LoVo (cell line): ENCODE measurements around the gene RADIL.
A peak's percentile ranks its signal among the peaks of the same experiment; 100 is the strongest.
"Not testable (repeated sequence)": the region's sequence is repeated elsewhere in the genome, so short reads cannot be mapped to it uniquely, and the experiment has no call there.

Experiments used
- DNase-seq: peaks from one replicate; pipeline ENCODE4 v3.0.0-alpha.2; 2016; ENCODE audit warnings: low spot score

The RADIL gene

DNA sequence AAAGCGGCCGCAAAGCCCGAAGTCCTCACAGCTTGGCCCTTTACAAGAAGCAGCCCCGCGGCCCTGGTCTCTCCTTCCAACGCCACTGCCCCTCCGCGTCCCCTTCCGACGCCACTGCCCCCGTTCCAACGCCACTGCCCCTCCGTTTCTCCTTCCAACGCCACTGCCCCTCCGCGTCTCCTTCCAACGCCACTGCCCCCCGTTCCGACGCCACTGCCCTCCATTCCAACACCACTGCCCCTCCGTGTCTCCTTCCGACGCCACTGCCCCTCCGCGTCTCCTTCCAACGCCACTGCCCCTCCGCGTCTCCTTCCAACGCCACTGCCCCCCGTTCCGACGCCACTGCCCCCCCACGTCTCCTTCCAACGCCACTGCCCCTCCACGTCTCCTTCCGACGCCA, 75.0 kb downstream of the RADIL start:
- no peak for DNase-seq

DNA sequence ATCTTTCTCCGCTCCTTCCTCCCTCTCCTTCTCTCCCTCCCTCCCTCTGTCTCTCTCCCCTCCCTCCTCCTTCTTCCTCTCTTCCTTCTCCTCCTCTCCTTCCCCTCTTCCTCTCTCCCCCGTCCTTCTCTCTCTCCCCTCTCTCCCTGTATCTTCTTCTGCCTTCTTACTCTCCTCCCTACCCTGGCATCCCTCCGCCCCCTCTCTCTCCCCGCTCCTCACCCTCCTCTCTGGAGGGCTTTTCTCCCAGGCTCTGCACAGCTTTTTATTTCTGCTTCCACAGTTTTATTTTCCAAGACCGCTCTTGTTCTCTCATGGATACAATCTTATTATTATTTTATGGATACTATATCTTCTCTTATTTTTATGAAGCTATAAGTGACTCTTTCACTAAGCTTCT, 75.5 kb downstream of the RADIL start:
- DNase-seq, result no peak

DNA sequence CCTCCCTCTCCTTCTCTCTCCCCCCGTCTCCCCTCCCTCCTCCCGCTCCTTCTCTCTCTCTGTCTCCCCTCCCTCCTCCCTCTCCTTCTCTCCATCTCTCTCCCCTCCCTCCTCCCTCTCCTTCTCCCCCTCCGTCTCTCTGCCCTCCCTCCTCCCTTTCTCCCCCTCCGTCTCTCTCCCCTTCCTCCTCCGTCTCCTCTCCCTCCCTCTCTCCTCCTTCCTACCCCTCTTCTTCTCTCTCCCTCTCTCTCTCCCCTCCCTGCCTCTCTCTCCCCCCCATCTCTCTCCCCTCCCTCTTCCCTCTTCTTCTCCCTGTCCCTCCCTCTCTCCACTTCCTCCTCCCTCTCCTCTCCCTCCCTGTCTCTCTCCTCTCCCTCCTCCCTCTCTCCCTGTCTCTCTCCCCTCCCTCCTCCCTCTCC, 75.9 kb downstream of the RADIL start:
- DNase-seq, result no peak

DNA sequence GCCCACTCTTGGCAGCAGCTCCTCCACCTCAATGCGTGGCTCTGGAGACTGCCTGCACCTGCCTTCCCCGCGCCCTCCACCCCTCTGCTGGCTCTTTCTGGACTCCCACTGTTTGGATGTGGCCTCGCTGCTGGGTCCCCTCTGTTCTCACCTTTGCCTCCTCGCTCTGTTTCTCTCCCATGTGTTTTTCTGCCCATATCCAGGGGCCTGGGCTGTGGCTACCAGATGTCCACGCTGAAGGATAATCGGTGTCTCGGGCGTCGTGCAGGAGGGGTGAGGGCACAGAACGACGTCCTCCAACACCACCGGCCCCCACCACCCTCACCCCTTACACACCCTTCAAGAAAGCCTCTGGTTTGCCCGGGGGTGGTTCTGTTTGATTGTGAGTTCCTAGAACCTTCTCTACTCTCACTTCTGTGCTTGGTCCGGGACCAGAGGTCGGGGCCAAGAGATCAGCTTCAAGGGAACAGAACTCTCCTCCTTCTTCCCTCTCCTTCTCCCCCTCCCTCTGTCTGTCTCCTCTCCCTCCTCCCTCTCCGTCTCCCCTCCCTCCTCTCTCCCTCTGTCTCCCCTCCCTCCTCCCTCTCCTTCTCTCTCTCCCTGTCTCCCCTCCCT, 76.4 kb downstream of the RADIL start:
- no peak for DNase-seq

DNA sequence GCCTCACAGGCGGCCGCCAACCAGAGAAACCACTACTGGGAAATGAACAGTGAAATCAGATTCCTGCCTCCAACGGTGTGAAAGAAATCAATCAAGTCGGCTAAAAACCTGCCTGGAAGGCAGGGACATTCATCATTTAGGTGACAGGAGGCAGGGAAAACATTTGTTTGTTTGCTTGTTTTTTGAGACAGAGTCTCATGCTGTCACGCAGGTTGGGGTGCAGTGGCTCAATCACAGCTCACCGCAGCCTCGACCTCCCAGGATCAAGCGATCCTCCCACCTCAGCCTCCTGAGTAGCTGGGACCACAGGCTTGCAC, 77.6 kb downstream of the RADIL start:
- DNase-seq, result no peak

DNA sequence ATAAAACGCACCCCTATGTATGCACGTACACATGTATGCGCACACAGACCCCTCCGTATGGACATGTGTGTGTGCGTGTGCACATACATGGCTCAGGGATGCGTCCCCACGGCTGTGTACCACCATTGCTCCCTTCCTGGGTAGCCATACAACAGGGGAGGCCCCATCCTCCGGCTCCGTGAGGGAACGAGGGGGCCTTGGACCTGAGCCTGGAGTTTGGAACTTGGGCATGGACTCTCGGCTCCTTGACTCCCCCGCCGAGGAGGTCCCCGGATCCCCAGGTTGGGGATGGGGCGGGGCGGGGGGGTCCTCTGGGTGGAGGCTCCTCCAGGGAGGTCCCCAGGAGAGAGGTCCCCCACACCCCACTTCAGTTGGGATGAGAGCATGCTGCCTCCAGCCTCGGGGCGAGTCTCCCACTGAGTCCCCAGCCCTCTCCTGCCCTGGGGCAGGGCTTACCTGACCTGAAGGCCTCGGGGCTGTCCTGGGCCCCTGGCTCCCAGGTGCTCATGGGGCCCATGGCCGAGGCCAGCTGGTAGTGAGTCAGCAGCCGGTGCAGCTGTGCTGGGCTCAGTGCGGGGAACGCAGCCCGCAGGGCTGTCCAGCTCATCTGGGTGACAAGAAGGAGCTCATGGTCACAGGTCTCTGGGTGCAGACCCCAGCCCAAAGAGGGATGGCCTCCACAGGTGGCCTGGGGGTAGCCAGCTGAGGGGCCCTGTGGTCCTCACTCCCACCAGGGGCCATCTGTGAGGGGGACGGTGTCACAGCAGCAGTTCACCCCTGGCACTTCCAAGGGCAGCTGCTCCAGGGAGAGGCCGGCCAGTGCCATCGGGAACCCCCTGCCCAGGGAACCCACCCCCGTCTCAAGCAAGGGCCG, 78.2 kb downstream of the RADIL start:
- DNase-seq, result no peak

DNA sequence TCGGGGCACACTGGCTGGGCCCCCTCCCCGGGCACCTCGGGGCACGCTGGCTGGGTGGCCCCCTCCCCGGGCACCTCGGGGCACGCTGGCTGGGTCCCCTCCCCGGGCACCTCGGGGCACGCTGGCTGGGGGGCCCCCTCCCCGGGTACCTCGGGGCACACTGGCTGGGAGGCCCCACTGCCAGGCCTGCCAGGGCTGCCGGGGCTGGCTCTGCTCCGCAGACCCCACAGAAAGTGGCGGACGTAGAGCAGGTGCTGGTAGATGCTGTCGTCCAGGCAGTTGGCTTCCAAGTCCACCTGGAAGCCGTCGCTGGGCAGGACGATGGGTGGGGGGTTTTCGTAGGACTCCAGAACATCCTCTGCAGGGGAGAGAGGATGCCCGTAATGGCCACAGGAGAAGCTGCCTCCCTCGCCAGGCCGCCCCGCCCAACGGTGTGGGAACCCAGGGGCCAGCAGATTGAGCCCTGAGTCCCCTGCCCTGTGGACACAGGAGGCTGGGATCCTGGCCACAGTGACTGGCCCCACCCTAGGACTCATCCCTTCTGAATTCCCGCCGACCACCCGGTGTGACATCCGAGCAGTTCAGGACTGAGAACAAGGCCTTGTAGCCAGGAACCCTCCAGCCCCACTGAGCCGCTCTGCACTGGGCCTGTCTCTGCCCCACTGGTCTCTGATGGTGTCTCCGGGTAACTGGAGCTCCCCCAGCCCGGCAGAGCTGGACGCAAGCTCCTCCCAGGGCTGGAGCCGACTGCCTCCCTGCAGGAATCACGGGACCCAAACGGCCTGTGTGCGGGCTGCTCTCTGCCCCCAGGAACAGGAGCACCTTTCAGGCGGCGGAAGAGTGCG, 79.9 kb downstream of the RADIL start:
- DNase-seq, result no peak

DNA sequence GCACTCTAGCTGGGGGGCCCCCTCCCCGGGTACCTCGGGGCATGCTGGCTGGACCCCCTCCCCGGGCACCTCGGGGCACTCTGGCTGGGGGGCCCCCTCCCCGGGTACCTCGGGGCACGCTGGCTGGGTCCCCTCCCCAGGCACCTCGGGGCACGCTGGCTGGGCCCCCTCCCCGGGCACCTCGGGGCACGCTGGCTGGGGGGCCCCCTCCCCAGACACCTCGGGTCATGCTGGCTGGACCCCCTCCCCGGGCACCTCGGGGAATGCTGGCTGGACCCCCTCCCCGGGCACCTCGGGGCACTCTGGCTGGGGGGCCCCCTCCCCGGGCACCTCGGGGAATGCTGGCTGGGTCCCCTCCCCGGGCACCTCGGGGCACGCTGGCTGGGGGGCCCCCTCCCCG, 80.9 kb downstream of the RADIL start:
- not testable (repeated sequence) for DNase-seq

DNA sequence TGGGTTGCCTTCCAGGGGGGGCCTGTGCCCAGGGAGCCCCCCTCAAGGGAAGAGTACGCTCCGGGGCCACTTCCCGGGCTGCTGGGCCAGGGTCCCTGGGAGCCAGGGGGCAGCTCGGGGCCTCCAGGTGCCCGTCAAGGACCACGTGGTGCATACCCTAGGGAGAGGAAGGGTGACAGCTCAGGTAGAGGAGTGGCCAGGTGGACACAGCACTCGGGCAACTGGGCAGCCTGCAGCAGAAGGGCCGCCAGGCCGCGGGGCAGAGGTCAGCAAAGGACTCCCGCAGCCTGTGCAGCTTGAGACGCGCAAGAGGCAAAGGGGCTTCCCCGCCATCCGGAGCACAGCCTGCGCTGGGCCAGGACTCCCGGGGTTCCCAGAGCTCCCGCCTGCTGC, 81.7 kb downstream of the RADIL start:
- DNase-seq, result no peak

DNA sequence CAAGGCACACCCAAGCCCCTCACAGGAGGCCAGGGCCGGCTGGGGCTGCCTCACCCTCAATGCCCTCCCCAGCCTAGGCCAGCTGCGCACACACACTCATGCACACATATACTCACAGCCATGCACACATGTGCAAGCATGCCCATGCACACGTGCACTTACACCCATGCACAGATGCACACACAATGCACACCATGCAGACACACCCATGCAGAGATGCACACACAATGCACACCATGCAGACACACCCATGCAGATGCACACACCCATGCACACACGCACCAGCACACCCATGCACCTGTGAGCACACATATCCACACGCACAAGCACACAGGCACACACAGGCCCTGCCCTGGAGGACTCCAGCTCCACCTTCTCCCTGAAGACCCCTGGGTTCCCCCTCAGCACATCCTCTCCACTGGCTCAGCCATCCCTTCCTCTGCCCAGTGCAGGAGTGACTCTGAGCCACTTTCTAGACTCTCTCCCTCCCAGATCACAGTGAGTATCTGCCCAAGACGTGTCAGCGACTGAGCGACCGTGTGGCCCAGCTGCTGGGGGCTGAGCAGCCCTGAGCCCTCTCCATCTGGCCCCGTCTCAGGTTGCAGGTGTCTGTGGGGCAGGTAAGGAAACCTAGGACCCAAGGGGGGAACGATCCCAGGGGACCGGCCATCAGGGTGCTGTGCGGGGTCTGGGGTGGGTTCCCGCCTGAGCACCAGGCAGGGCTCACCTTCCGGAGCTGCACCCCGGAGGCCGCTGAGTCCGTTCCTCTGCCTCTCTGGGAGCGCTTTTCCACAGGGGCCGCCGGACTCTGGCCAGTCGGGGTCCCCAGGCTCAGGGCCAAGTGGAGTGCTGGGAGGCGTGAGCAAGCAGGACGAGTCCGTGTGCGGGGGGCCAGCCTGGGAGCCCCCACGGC, 82.3 kb downstream of the RADIL start:
- no peak for DNase-seq

DNA sequence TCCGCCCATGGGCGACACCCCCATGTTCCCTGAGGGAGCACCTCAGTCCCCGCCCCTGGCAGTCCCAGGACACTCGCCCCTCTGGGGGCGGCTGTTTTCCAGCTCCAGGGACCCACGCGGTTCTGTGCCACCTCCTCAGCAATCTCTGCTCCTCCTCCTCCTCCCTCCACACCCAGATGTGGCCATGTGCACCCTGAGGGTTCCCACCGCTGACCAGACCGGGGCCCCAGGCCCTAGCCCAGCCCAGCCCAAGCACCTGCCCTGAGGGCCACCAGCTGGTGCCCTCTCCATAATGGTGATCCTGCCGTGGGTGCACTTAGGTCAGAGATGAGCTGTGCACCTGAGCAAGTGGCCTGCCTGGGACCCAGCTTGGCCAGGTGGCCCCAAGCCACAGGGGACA, 83.0 kb downstream of the RADIL start:
- no peak for DNase-seq

DNA sequence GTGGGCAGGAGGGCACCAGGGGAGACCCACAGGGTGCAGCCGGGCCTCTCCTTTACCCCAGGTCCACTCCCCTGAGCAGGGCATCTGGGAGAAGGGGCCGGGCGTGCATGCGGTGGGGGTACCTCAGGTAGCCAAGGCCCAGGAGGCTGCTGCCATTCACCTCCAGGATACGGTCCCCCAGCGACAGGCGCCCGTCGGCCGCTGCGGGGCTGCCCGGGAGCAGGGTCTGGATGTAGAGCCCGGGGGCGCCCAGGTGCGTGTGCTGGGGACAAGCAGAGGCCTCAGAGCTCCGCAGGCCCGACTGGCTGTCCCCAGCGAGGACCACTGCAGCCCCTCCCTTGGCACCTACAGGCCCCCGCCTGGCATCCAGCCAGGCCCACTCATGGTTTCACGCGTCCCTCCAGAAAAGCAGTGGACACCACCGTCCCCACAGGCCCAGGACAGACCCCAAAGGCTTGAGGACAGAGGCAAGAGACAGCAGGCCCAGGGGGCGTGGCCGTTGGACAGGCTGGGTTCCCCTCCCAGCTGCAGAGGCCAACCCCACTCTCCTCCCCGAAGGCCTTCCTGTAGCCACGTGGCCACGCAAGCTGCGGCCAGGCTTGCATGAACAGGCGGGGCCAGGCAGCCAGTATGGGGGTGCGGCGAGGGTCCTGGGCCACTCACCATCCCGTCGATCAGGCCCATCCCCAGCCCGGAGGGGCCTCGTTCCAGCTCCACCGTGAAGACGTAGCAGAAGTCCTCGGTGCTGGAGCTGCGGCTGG, 83.8 kb downstream of the RADIL start:
- DNase-seq, result no peak

DNA sequence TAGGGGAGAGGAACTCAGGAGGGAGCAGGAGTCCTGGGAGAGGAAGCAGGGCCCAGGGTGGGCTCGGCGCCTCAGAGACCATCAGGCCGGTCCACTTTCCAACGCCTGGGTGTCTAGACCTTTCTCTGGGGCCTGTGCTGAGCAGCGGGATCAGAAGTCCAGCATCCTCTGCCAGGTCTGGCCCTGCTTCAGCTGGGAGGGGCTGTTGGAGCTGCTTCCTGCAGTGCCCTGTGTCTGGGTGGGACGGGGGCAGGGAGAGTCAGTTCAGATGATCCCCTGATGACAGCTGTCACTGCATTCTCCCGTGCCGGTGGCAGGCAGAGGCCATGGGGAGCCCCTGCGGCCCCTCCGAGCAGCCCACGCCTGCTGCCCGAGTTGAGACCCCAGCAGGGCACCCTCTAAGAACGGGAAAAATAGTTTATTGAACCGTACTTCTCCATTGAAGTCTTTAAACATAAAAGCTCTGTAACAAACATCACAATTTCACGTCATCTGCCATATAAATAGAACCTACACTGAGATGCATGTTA, 84.7 kb downstream of the RADIL start:
- no peak for DNase-seq

DNA sequence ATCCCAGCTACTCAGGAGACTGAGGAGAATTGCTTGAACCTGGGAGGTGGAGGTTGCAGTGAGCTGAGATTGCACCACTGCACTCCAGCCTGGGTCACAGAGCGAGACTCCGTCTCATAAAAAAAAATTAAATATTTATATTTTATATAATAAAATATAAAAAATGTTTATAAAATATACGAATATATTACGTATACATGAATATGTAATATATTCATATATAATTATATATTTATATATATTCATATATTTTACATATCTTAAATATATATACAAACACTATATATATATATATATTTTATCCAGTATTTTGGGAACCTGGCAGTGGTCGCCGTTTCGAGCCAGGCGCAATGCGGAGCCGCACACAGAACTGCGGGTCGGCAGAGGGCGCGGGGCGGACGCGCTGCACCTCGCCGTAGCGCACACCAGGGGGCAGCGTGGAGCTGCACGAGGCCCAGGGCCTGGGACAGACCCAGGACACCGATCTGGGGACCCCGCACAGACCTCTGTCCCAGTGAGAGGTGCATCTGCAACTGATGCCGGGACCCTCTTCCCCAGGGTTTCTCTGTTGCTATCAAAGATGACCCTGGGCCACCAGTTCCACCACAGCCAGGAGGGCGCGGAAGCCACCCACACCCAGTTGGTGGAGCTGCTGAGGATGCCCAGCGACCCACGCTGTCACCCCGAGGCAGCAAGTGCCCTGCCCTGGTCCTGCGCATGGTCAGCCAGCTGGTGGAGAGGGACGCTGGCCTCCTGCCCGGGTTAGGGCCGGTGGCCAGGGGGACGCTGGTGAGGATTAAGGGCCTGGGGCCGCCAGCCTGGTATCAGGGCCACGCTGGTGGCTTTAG, 85.4 kb downstream of the RADIL start:
- DNase-seq, result peak; percentile 70

DNA sequence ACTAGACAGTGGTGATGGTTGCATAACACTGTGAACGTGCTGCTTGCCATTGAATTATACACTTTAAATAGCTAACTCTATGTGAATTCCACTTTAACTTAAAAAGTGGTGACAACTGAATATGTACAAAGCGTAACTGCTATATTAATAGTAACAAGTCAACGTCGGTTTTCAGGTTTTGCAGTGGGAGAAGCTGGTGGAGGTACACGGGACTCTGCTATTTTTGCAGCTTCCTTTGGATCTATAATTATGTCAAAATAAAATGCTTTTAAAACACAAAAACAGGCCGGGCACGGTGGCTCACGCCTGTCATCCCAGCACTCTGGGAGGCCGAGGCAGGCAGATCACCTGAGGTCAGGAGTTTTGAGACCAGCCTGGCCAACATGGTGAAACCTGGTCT, 87.1 kb downstream of the RADIL start:
- DNase-seq, result no peak

DNA sequence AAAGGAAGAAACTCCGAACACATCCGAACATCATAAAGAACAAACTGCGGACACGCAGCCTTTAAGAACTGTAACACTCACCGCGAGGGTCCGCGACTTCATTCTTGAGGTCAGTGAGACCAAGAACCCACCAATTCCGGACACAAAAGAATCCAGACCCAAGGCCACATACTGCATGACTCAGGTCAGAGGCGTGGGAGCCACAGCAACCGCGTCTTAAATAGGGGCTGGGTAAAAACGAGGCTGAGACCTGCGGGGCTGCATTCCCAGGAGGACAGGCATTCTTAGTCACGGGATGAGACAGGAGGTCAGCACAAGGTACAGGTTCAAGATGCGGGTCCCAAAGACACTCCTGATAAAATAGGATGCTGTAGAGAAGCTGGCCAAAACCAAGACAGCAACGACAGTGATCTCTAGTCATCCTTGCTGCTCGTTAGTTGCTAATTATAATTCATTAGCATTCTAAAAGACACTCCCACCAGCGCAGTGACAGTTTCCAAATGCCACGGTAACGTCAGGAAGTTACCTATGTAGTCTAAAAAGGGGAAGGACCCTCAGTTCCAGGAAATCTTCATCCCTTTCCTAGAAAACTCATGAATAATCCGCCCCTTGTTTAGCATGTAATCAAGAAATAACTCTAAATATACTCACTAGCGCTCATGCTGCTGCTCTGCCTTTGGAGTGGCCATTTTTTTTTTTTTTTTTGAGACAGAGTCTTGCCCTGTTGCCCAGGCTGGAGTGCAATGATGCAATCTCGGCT, 88.7 kb downstream of the RADIL start:
- no peak for DNase-seq

DNA sequence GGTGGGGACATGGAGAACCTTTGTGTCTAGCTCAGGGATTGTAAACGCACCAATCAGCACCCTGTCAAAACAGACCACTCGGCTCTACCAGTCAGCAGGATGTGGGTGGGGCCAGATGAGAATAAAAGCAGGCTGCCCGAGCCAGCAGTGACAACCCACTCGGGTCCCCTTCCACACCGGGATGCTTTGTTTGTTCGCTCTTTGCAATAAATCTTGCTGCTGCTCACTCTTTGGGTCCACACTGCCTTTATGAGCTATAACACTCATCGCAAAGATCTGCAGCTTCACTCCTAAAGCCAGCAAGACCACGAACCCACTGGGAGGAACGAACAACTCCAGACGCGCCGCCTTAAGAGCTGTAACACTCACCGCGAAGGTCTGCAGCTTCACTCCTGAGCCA, 89.3 kb downstream of the RADIL start:
- not testable (repeated sequence) for DNase-seq

DNA sequence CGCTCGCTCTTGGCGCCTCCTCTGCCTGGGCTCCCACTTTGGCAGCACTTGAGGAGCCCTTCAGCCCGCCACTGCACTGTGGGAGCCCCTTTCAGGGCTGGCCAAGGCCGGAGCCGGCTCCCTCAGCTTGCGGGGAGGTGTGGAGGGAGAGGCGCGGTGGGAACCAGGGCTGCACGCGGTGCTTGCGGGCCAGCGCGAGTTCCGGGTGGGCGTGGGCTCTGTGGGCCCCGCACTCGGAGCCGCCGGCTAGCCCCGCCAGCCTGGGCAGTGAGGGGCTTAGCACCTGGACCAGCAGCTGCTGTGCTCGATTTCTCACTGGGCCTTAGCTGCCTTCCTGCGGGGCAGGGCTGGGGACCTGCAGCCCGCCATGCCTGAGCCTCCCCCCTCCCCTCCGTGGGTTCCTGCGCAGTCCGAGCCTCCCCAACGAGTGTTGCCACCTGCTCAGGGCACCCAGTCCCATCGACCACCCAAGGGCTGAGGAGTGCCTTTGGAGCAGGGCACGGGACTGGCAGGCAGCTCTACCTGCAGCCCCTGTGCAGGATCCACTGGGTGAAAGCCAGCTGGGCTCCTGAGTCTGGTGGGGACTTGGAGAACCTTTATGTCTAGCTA, 90.0 kb downstream of the RADIL start:
- DNase-seq, result not testable (repeated sequence)
